Tibial nerve (tissue), 4 donors: Measurements from ENCODE around the gene HECTD4. TPM values are rescaled to one million over a fixed set of nuclear protein-coding genes. Genes with fewer than 3 reads are reported as not detected.

Experiments used
- DNase-seq, 2 donors: peaks; one replicate each; pipeline ENCODE4 v3.0.0-alpha.2; 2019; ENCODE audit warnings: low spot score in 2 of 2
- H3K27ac ChIP-seq, 4 donors: fragments of 200-600 bp; sonication (generic) in 3 of 4; one replicate each; pipeline ENCODE4 v1.5.1; 2017 to 2019; ENCODE audit warnings: mild to moderate bottlenecking in 1 of 4
- H3K27me3 ChIP-seq, 2 donors: fragments of 200-600 bp; sonication (generic) in 1 of 2; one replicate each; pipeline versions ENCODE4 v1.5.1 to v1.6.0; 2017 to 2019
- H3K36me3 ChIP-seq, 3 donors: fragments of 200-600 bp; sonication (generic); one replicate each; pipeline ENCODE4 v1.5.1; 2018 to 2019
- H3K4me1 ChIP-seq, 4 donors: fragments of 200-600 bp; sonication (generic) in 3 of 4; one replicate each; pipeline ENCODE4 v1.5.1; 2017 to 2019
- H3K4me3 ChIP-seq, 4 donors: fragments of 200-600 bp; sonication (generic) in 3 of 4; one replicate each; pipeline ENCODE4 v1.5.1; 2017 to 2019; ENCODE audit warnings: mild to moderate bottlenecking in 1 of 4, moderate library complexity in 1 of 4
- H3K9me3 ChIP-seq, 4 donors: fragments of 200-600 bp; sonication (generic) in 3 of 4; one replicate each; pipeline ENCODE4 v1.5.1; 2017 to 2019
- CTCF ChIP-seq, 5 experiments: fragments of 200-600 bp in 3 of 5; fragments of 450-650 bp in 2 of 5; sonication (generic) in 3 of 5; IDR thresholded peaks; one replicate each; pipeline ENCODE4 v1.5.1; 2016 to 2019; ENCODE audit warnings: antibody characterized with exemption in 5 of 5, mild to moderate bottlenecking in 3 of 5, moderate library complexity in 2 of 5
- EP300 ChIP-seq, 2 donors: sonication (generic); formaldehyde crosslinking; IDR thresholded peaks; one replicate each; pipeline ENCODE4 v1.6.1; 2017; ENCODE audit warnings: antibody characterized with exemption in 2 of 2, mild to moderate bottlenecking in 1 of 2
- POLR2A ChIP-seq, 2 donors: fragments of 450-650 bp; IDR thresholded peaks; one replicate each; pipeline ENCODE4 v1.6.1; 2017; ENCODE audit warnings: antibody characterized with exemption in 2 of 2, mild to moderate bottlenecking in 2 of 2, moderate library complexity in 2 of 2
- WGBS, 2 donors: methylation state at CpG; one replicate each; pipeline ENCODE4 v1.1.5; 2018; 5-methylcytosine and 5-hydroxymethylcytosine counted together
- total RNA-seq, 4 donors: library from RNA; depleted of rRNA; stranded (reverse); fragments of >200 nt; gene quantifications; one replicate each; pipeline ENCODE4 v1.1.0, GENCODE V29; 2016

HECTD4 gene
- total RNA-seq, 4 donors from 2014 or later = 43.0 to 70.5 (median 58.5) TPM

- TF ChIP-seq EP300 (IDR thresholded peaks at IDR 0.05) (no peak), CTCF (IDR thresholded peaks at IDR 0.05) (no peak), POLR2A (IDR thresholded peaks at IDR 0.05) (no peak)
- no peak for DNase-seq
- H3K4me3 ChIP-seq = no peak overlapping the region
- peaks cover 0 to 88% (median 0%) of the 10 kb centered on the region in 3 donors for H3K36me3 ChIP-seq
- H3K27me3 ChIP-seq = no peaks in the 10 kb centered on the region
- no peaks in the 10 kb centered on the region for H3K4me1 ChIP-seq
- WGBS, 2 donors = 84 to 89% methylated on average over 18 to 19 of the region's 19 CpGs
- no peaks in the 10 kb centered on the region for H3K9me3 ChIP-seq
- no peak overlapping the region for H3K27ac ChIP-seq
These were observed 212.9 kb downstream of the HECTD4 start for GRCh38 chr12:112169161-112169872.

GRCh38 chr12:112168561-112168971 is 213.7 kb downstream of the HECTD4 start:
- 87 to 94% methylated on average over 8 of the region's 8 CpGs for WGBS, 2 donors
- Histone ChIP-seq H3K36me3 (peaks cover 0 to 90% (median 0%) of the 10 kb centered on the region in 3 donors), H3K9me3 (no peaks in the 10 kb centered on the region), H3K27me3 (no peaks in the 10 kb centered on the region), H3K27ac (no peak overlapping the region), H3K4me1 (no peaks in the 10 kb centered on the region), H3K4me3 (no peak overlapping the region)
- DNase-seq = no peak
- no peak for TF ChIP-seq EP300 (IDR thresholded peaks at IDR 0.05)
- TF ChIP-seq CTCF (IDR thresholded peaks at IDR 0.05) = no peak
- TF ChIP-seq POLR2A (IDR thresholded peaks at IDR 0.05) = no peak

GRCh38 chr12:112167718-112168525 is 214.3 kb downstream of the HECTD4 start:
- Histone ChIP-seq H3K9me3 (no peaks in the 10 kb centered on the region), H3K36me3 (peaks cover 0 to 92% (median 0%) of the 10 kb centered on the region in 3 donors), H3K27me3 (no peaks in the 10 kb centered on the region), H3K4me3 (no peak overlapping the region), H3K4me1 (no peaks in the 10 kb centered on the region), H3K27ac (no peak overlapping the region)
- TF ChIP-seq EP300 (IDR thresholded peaks at IDR 0.05) = no peak
- no peak for TF ChIP-seq POLR2A (IDR thresholded peaks at IDR 0.05)
- no peak for TF ChIP-seq CTCF (IDR thresholded peaks at IDR 0.05)
- no peak for DNase-seq
- 87 to 90% methylated on average over 30 of the region's 32 CpGs for WGBS, 2 donors

GRCh38 chr12:112167031-112167461 is 215.2 kb downstream of the HECTD4 start:
- Histone ChIP-seq H3K36me3 (peaks cover 0 to 92% (median 0%) of the 10 kb centered on the region in 3 donors), H3K4me3 (no peak overlapping the region), H3K27me3 (no peaks in the 10 kb centered on the region), H3K4me1 (no peaks in the 10 kb centered on the region), H3K9me3 (no peaks in the 10 kb centered on the region), H3K27ac (no peak overlapping the region)
- 90 to 96% methylated on average over 12 of the region's 12 CpGs for WGBS, 2 donors
- TF ChIP-seq POLR2A (IDR thresholded peaks at IDR 0.05) = no peak
- TF ChIP-seq CTCF (IDR thresholded peaks at IDR 0.05) = no peak
- TF ChIP-seq EP300 (IDR thresholded peaks at IDR 0.05) = no peak
- DNase-seq = no peak
